ENCODE results near the gene LYPD1.

DNA sequence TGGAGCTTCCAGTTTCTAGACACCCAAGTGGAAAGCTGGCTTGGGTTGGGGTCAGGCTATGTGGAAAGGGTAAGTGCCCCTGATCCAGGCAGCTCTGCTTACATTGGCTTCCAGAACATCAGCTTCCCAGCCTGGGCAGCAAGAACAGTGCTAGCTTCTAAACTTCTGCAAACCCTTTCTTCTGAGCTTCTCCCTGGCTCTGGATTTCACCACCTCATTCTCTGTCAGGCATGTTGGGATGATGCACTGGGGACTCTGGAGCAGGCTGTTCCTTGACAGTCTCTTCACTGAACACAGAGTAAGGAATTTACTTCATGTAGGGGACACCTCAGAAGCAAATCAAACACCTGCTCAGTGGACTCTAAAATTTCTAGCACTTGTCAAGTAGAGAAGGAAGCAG, 72.8 kb downstream of the LYPD1 start:
- TF ChIP-seq POLR2AphosphoS5 (IDR thresholded peaks at IDR 0.05; ENCODE audit: low read depth, low read length), result no peak
- TF ChIP-seq, protein P1, sequence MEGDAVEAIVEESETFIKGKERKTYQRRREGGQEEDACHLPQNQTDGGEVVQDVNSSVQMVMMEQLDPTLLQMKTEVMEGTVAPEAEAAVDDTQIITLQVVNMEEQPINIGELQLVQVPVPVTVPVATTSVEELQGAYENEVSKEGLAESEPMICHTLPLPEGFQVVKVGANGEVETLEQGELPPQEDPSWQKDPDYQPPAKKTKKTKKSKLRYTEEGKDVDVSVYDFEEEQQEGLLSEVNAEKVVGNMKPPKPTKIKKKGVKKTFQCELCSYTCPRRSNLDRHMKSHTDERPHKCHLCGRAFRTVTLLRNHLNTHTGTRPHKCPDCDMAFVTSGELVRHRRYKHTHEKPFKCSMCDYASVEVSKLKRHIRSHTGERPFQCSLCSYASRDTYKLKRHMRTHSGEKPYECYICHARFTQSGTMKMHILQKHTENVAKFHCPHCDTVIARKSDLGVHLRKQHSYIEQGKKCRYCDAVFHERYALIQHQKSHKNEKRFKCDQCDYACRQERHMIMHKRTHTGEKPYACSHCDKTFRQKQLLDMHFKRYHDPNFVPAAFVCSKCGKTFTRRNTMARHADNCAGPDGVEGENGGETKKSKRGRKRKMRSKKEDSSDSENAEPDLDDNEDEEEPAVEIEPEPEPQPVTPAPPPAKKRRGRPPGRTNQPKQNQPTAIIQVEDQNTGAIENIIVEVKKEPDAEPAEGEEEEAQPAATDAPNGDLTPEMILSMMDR (IDR thresholded peaks at IDR 0.05), result no peak
- no peak for TF ChIP-seq TCF7L2 (IDR thresholded peaks at IDR 0.05; ENCODE audit: low read depth, low read length)
- TF ChIP-seq, protein P2, sequence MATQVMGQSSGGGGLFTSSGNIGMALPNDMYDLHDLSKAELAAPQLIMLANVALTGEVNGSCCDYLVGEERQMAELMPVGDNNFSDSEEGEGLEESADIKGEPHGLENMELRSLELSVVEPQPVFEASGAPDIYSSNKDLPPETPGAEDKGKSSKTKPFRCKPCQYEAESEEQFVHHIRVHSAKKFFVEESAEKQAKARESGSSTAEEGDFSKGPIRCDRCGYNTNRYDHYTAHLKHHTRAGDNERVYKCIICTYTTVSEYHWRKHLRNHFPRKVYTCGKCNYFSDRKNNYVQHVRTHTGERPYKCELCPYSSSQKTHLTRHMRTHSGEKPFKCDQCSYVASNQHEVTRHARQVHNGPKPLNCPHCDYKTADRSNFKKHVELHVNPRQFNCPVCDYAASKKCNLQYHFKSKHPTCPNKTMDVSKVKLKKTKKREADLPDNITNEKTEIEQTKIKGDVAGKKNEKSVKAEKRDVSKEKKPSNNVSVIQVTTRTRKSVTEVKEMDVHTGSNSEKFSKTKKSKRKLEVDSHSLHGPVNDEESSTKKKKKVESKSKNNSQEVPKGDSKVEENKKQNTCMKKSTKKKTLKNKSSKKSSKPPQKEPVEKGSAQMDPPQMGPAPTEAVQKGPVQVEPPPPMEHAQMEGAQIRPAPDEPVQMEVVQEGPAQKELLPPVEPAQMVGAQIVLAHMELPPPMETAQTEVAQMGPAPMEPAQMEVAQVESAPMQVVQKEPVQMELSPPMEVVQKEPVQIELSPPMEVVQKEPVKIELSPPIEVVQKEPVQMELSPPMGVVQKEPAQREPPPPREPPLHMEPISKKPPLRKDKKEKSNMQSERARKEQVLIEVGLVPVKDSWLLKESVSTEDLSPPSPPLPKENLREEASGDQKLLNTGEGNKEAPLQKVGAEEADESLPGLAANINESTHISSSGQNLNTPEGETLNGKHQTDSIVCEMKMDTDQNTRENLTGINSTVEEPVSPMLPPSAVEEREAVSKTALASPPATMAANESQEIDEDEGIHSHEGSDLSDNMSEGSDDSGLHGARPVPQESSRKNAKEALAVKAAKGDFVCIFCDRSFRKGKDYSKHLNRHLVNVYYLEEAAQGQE (IDR thresholded peaks at IDR 0.05; ENCODE audit: insufficient read depth in 1 of 2, low read depth in 2 of 2, low read length in 1 of 2), result no peak

Data from Panc1 (cell line).